Measurements from ENCODE around the gene GAK. TPM values are rescaled to one million over a fixed set of nuclear protein-coding genes. Genes with fewer than 3 reads are reported as not detected.

GAK gene
- total RNA-seq, 4 donors from 2014 or later, result 34.9 to 48.3 (median 44.5) TPM

- Histone ChIP-seq H3K27ac (no peak overlapping the region), H3K4me3 (no peak overlapping the region), H3K9me3 (no peaks in the 10 kb centered on the region), H3K27me3 (peaks cover 35 to 57% (median 54%) of the 10 kb centered on the region in 3 donors), H3K4me1 (no peaks in the 10 kb centered on the region), H3K36me3 (no peaks in the 10 kb centered on the region)
- DNase-seq (no peak), ATAC-seq (no peak)
- no peak for TF ChIP-seq POLR2A (IDR thresholded peaks at IDR 0.05)
- TF ChIP-seq CTCF (IDR thresholded peaks at IDR 0.05 in 4 of 5, conservative IDR thresholded peaks at IDR 0.05 in 1 of 5), result no peak
- in situ Hi-C loops (cut with MboI; ENCODE audit: low sequenced_read_pairs in 4 of 4), result no loop called here
- intact Hi-C loops (cut with DNase I; ENCODE audit: low total_unique reads), result no loop called here
Observed at GRCh38 chr4:818106-818921, 113.8 kb downstream of the GAK start.

GRCh38 chr4:815464-816146 is 116.5 kb downstream of the GAK start:
- Histone ChIP-seq H3K27ac (no peak overlapping the region), H3K9me3 (no peaks in the 10 kb centered on the region), H3K4me3 (no peak overlapping the region), H3K27me3 (peaks cover 42 to 53% (median 47%) of the 10 kb centered on the region in 3 donors), H3K36me3 (no peaks in the 10 kb centered on the region), H3K4me1 (no peaks in the 10 kb centered on the region)
- in situ Hi-C loops (cut with MboI; ENCODE audit: low sequenced_read_pairs in 4 of 4), result no loop called here
- ATAC-seq (no peak), DNase-seq (no peak)
- TF ChIP-seq POLR2A (IDR thresholded peaks at IDR 0.05), result no peak
- no peak for TF ChIP-seq CTCF (IDR thresholded peaks at IDR 0.05 in 4 of 5, conservative IDR thresholded peaks at IDR 0.05 in 1 of 5)
- intact Hi-C loops (cut with DNase I; ENCODE audit: low total_unique reads), result no loop called here

GRCh38 chr4:814312-814850 is 117.7 kb downstream of the GAK start:
- no peak for TF ChIP-seq CTCF (IDR thresholded peaks at IDR 0.05 in 4 of 5, conservative IDR thresholded peaks at IDR 0.05 in 1 of 5)
- TF ChIP-seq POLR2A (IDR thresholded peaks at IDR 0.05), result no peak
- no peaks in the 10 kb centered on the region for H3K9me3 ChIP-seq
- no peak for ATAC-seq
- no peak overlapping the region for H3K27ac ChIP-seq
- H3K4me1 ChIP-seq, result no peaks in the 10 kb centered on the region
- in situ Hi-C loops (cut with MboI; ENCODE audit: low sequenced_read_pairs in 4 of 4), result no loop called here
- peaks cover 41 to 44% (median 42%) of the 10 kb centered on the region in 3 donors for H3K27me3 ChIP-seq
- DNase-seq, result no peak
- no peaks in the 10 kb centered on the region for H3K36me3 ChIP-seq
- no peak overlapping the region for H3K4me3 ChIP-seq
- intact Hi-C loops (cut with DNase I; ENCODE audit: low total_unique reads), result no loop called here

- H3K4me3 ChIP-seq, result no peak overlapping the region
- ATAC-seq (no peak), DNase-seq (no peak)
- TF ChIP-seq CTCF (IDR thresholded peaks at IDR 0.05 in 4 of 5, conservative IDR thresholded peaks at IDR 0.05 in 1 of 5) (no peak), POLR2A (IDR thresholded peaks at IDR 0.05) (no peak)
- in situ Hi-C loops (cut with MboI; ENCODE audit: low sequenced_read_pairs in 4 of 4), result no loop called here
- no peaks in the 10 kb centered on the region for H3K36me3 ChIP-seq
- peaks cover 37 to 41% (median 40%) of the 10 kb centered on the region in 3 donors for H3K27me3 ChIP-seq
- intact Hi-C loops (cut with DNase I; ENCODE audit: low total_unique reads), result no loop called here
- no peaks in the 10 kb centered on the region for H3K4me1 ChIP-seq
- no peak overlapping the region for H3K27ac ChIP-seq
- H3K9me3 ChIP-seq, result no peaks in the 10 kb centered on the region
Observed at GRCh38 chr4:813900-814299, 118.2 kb downstream of the GAK start.

Data from gastrocnemius medialis (tissue), 4 donors.